OCI-LY7 (cell line): ENCODE results near the gene LRRFIP1. TPM values are rescaled to one million over a fixed set of nuclear protein-coding genes. Genes with fewer than 3 reads are reported as not detected.

ENCODE experiments used
- BruUV-seq: library from RNA; stranded (reverse); fragments of 400-500 nt; replicated peaks from 2 replicates; lab custom pipeline; 2021; lab: Mats Ljungman, UMichigan
- CTCF ChIA-PET: fragments of 300-600 bp; sonication (Branson Sonifier 250); formaldehyde crosslinking; loops from one replicate; lab custom pipeline; 2022; ENCODE audit warnings: antibody characterized with exemption; ENCODE audit not compliant: unreplicated experiment; lab: Charles Lee
- POLR2A ChIA-PET: fragments of 300-600 bp; sonication (Branson Sonifier 250); formaldehyde crosslinking; loops from one replicate; lab custom pipeline; 2022; ENCODE audit warnings: antibody characterized with exemption; lab: Charles Lee
- DNase-seq: peaks from one replicate; pipeline ENCODE4 v3.0.0-alpha.2; 2015; ENCODE audit warnings: low spot score
- H2AFZ ChIP-seq: fragments of 200-600 bp; sonication (generic), shearing (Covaris generic); 2 replicates; pipeline ENCODE4 v1.6.1; 2014; ENCODE audit warnings: mild to moderate bottlenecking, antibody characterized with exemption, low read length, moderate library complexity
- H3K27ac ChIP-seq: fragments of 200-600 bp; sonication (generic); 2 replicates; pipeline ENCODE4 v1.5.1; 2014; ENCODE audit warnings: mixed run types, low read depth, mild to moderate bottlenecking, moderate library complexity, low read length, inconsistent platforms; ENCODE audit not compliant: poor library complexity, severe bottlenecking
- H3K36me3 ChIP-seq: fragments of 200-600 bp; sonication (generic); 2 replicates; pipeline ENCODE4 v1.6.1; 2014; ENCODE audit warnings: mild to moderate bottlenecking, antibody characterized with exemption, low read length, moderate library complexity, mixed read lengths; ENCODE audit not compliant: insufficient read depth
- H3K4me1 ChIP-seq: fragments of 200-600 bp; sonication (generic); 2 replicates; pipeline ENCODE4 v1.5.1; 2014; ENCODE audit warnings: mild to moderate bottlenecking, low read length; ENCODE audit not compliant: insufficient read depth, poor library complexity, severe bottlenecking
- H3K4me2 ChIP-seq: fragments of 200-600 bp; sonication (generic); 2 replicates; pipeline ENCODE4 v1.6.1; 2014; ENCODE audit warnings: mild to moderate bottlenecking, low read length
- H3K4me3 ChIP-seq: fragments of 200-600 bp; sonication (generic); 2 replicates; pipeline ENCODE4 v1.5.1; 2014; ENCODE audit warnings: mild to moderate bottlenecking, low read depth, low read length; ENCODE audit not compliant: poor library complexity, severe bottlenecking
- H3K79me2 ChIP-seq: fragments of 200-600 bp; sonication (generic); 2 replicates; pipeline ENCODE4 v1.6.1; 2016; ENCODE audit warnings: low read depth, mild to moderate bottlenecking, low read length, moderate library complexity, mixed read lengths; ENCODE audit not compliant: insufficient read depth
- H3K9me2 ChIP-seq: fragments of 200-600 bp; sonication (generic); 2 replicates; pipeline ENCODE4 v1.6.1; 2016; ENCODE audit warnings: mild to moderate bottlenecking, low read length, mixed read lengths; ENCODE audit not compliant: insufficient read depth
- H3K9me3 ChIP-seq: fragments of 200-600 bp; sonication (generic); 2 replicates; pipeline ENCODE4 v1.6.1; 2014; ENCODE audit warnings: mild to moderate bottlenecking, mixed run types, low read length, mixed read lengths
- H4K20me1 ChIP-seq: fragments of 200-600 bp; sonication (generic); 2 replicates; pipeline ENCODE4 v1.6.1; 2014; ENCODE audit warnings: mild to moderate bottlenecking, antibody characterized with exemption, low read length, moderate library complexity, mixed read lengths; ENCODE audit not compliant: insufficient read depth
- CTCF ChIP-seq: fragments of 200-600 bp; sonication (generic); conservative IDR thresholded peaks from 2 replicates; pipeline ENCODE4 v1.5.1; 2014; ENCODE audit warnings: mild to moderate bottlenecking, antibody characterized with exemption, low read length, moderate library complexity, mixed read lengths
- EZH2phosphoT487 ChIP-seq: fragments of 200-600 bp; sonication (generic); IDR thresholded peaks from 2 replicates; pipeline ENCODE4 v1.6.1; 2018; ENCODE audit warnings: low read depth, borderline replicate concordance, mild to moderate bottlenecking, mixed run types, antibody characterized with exemption, low read length, moderate library complexity, mixed read lengths
- intact Hi-C: fragments of 100-400 bp; cut with micrococcal nuclease; formaldehyde crosslinking; loops from one replicate; pipeline ENCODE4 v1.10.0; 2022; ENCODE audit not compliant: unreplicated experiment
- total RNA-seq, 2 experiments: library from RNA; depleted of rRNA in 1 of 2; stranded (reverse); fragments of >200 nt in 1 of 2; shearing (Covaris generic) in 1 of 2; gene quantifications; 2 replicates each; pipeline ENCODE4 v1.2.3, GENCODE V29; 2014 to 2022

The LRRFIP1 gene
- total RNA-seq, 2 experiments from 2014 or later = 95.7 to 216 TPM

GRCh38 chr2:237695201-237695780 is 67.9 kb downstream of the LRRFIP1 start:
- Histone ChIP-seq H4K20me1 (peaks cover 6% of the 10 kb centered on the region; the same call in 1 of the 2 replicates), H3K9me2 (no peaks in the 10 kb centered on the region), H3K79me2 (peaks cover 80% of the 10 kb centered on the region), H3K4me1 (peaks cover 62% of the 10 kb centered on the region), H2AFZ (no peak overlapping the region; the same call in 1 of the 2 replicates), H3K4me3 (peak overlapping the region; percentile 91), H3K36me3 (peaks cover 17% of the 10 kb centered on the region), H3K27ac (peak overlapping the region; percentile 99), H3K4me2 (peak overlapping the region; percentile 100), H3K9me3 (no peaks in the 10 kb centered on the region)
- peak; percentile 88 for DNase-seq
- CTCF ChIA-PET = interaction anchor here (0.7 to 1.0 kb wide), 2 partner anchors 25 to 50 kb away, joined by 3 to 4 read pairs; no protein-coding TSS in a partner anchor
- POLR2A ChIA-PET = interaction anchor here (0.8 to 12.8 kb wide), 4 partner anchors 10 to 46 kb away, joined by 3 to 290 read pairs (median 4); no protein-coding TSS in a partner anchor
- BruUV-seq = TSS peak; percentile 70
- intact Hi-C loops = loop anchor here (5.0 kb wide), 1 partner anchor 538 kb away; no protein-coding TSS in a partner anchor
- TF ChIP-seq CTCF (no peak), EZH2phosphoT487 (no peak)

- intact Hi-C loops = loop anchor here (1.0 to 5.0 kb wide), 3 partner anchors 27 to 539 kb away; no protein-coding TSS in a partner anchor
- BruUV-seq = no TSS peak
- peaks cover 14% of the 10 kb centered on the region; the same call in 1 of the 2 replicates for H4K20me1 ChIP-seq
- CTCF ChIA-PET = interaction anchor here (3.0 kb wide), 1 partner anchor 25 kb away, joined by 24 read pairs; no protein-coding TSS in a partner anchor
- no peaks in the 10 kb centered on the region for H3K9me2 ChIP-seq
- no peaks in the 10 kb centered on the region for H3K9me3 ChIP-seq
- peak overlapping the region; percentile 99 for H3K27ac ChIP-seq
- POLR2A ChIA-PET = interaction anchor here (0.8 to 12.8 kb wide), 9 partner anchors 8 to 45 kb away, joined by 3 to 290 read pairs (median 6); no protein-coding TSS in a partner anchor
- peak overlapping the region; percentile 91 for H3K4me3 ChIP-seq
- peaks cover 22% of the 10 kb centered on the region for H3K36me3 ChIP-seq
- no peak overlapping the region for H2AFZ ChIP-seq
- peak; percentile 77 for DNase-seq
- TF ChIP-seq EZH2phosphoT487 (no peak), CTCF (no peak)
- H3K4me2 ChIP-seq = peak overlapping the region; percentile 100
- peaks cover 91% of the 10 kb centered on the region for H3K79me2 ChIP-seq
- H3K4me1 ChIP-seq = peaks cover 65% of the 10 kb centered on the region
Measured at GRCh38 chr2:237696461-237696860, 69.1 kb downstream of the LRRFIP1 start.
